Measurements from ENCODE around the gene ASAP2. TPM values are rescaled to one million over a fixed set of nuclear protein-coding genes. Genes with fewer than 3 reads are reported as not detected.

The ASAP2 gene
- total RNA-seq, 2 experiments from 2014 or later = 0.14 to 0.15 TPM

GRCh38 chr2:9217838-9218770 is 11.5 kb downstream of the ASAP2 start:
- Mint-ChIP-seq H3K27ac (no peak overlapping the region), H3K36me3 (ENCODE audit: low read depth) (no peaks in the 10 kb centered on the region), H3K27me3 (ENCODE audit: low read depth) (peaks cover 14% of the 10 kb centered on the region), H3K9me3 (no peaks in the 10 kb centered on the region), H3K4me1 (ENCODE audit: low read depth) (peaks cover 5% of the 10 kb centered on the region), H3K4me3 (no peak overlapping the region)
- DNase-seq = no peak
- intact Hi-C loops (cut with micrococcal nuclease) = no loop called here
- CTCF ChIA-PET = interaction anchor here (1.1 kb wide), 1 partner anchor 13 kb away, joined by 3 read pairs; no protein-coding TSS in a partner anchor

- intact Hi-C loops (cut with micrococcal nuclease) = no loop called here
- peaks cover 5% of the 10 kb centered on the region for H3K4me1 Mint-ChIP-seq (ENCODE audit: low read depth)
- no peak overlapping the region for H3K4me3 Mint-ChIP-seq
- CTCF ChIA-PET = interaction anchor here (1.1 kb wide), 1 partner anchor 14 kb away, joined by 3 read pairs; no protein-coding TSS in a partner anchor
- peaks cover 10% of the 10 kb centered on the region for H3K27me3 Mint-ChIP-seq (ENCODE audit: low read depth)
- H3K9me3 Mint-ChIP-seq = no peaks in the 10 kb centered on the region
- no peak for DNase-seq
- H3K27ac Mint-ChIP-seq = no peak overlapping the region
- no peaks in the 10 kb centered on the region for H3K36me3 Mint-ChIP-seq (ENCODE audit: low read depth)
Measured at GRCh38 chr2:9219027-9219445, 12.4 kb downstream of the ASAP2 start.

- Mint-ChIP-seq H3K4me1 (ENCODE audit: low read depth) (peaks cover 5% of the 10 kb centered on the region), H3K27me3 (ENCODE audit: low read depth) (peaks cover 10% of the 10 kb centered on the region), H3K36me3 (ENCODE audit: low read depth) (no peaks in the 10 kb centered on the region), H3K9me3 (no peaks in the 10 kb centered on the region), H3K27ac (no peak overlapping the region), H3K4me3 (no peak overlapping the region)
- intact Hi-C loops (cut with micrococcal nuclease) = no loop called here
- CTCF ChIA-PET = no interaction called here
- DNase-seq = no peak
Measured at GRCh38 chr2:9220201-9220600, 13.6 kb downstream of the ASAP2 start.

GRCh38 chr2:9221223-9221622 is 14.6 kb downstream of the ASAP2 start:
- DNase-seq = no peak
- Mint-ChIP-seq H3K4me3 (no peak overlapping the region), H3K27me3 (ENCODE audit: low read depth) (peaks cover 7% of the 10 kb centered on the region), H3K36me3 (ENCODE audit: low read depth) (no peaks in the 10 kb centered on the region), H3K9me3 (no peaks in the 10 kb centered on the region), H3K4me1 (ENCODE audit: low read depth) (no peaks in the 10 kb centered on the region), H3K27ac (no peak overlapping the region)
- intact Hi-C loops (cut with micrococcal nuclease) = no loop called here
- CTCF ChIA-PET = no interaction called here

- H3K36me3 Mint-ChIP-seq (ENCODE audit: low read depth) = no peaks in the 10 kb centered on the region
- intact Hi-C loops (cut with micrococcal nuclease) = no loop called here
- peaks cover 7% of the 10 kb centered on the region for H3K27me3 Mint-ChIP-seq (ENCODE audit: low read depth)
- CTCF ChIA-PET = interaction anchor here (1.1 kb wide), 1 partner anchor 18 kb away, joined by 3 read pairs; no protein-coding TSS in a partner anchor
- H3K4me1 Mint-ChIP-seq (ENCODE audit: low read depth) = no peaks in the 10 kb centered on the region
- H3K4me3 Mint-ChIP-seq = no peak overlapping the region
- DNase-seq = no peak
- H3K27ac Mint-ChIP-seq = no peak overlapping the region
- H3K9me3 Mint-ChIP-seq = no peaks in the 10 kb centered on the region
Measured at GRCh38 chr2:9222239-9222892, 15.8 kb downstream of the ASAP2 start.

- H3K36me3 Mint-ChIP-seq (ENCODE audit: low read depth) = no peaks in the 10 kb centered on the region
- H3K27ac Mint-ChIP-seq = no peak overlapping the region
- intact Hi-C loops (cut with micrococcal nuclease) = no loop called here
- H3K27me3 Mint-ChIP-seq (ENCODE audit: low read depth) = peaks cover 6% of the 10 kb centered on the region
- no peak for DNase-seq
- H3K9me3 Mint-ChIP-seq = no peaks in the 10 kb centered on the region
- CTCF ChIA-PET = interaction anchor here (1.1 kb wide), 1 partner anchor 18 kb away, joined by 3 read pairs; no protein-coding TSS in a partner anchor
- no peaks in the 10 kb centered on the region for H3K4me1 Mint-ChIP-seq (ENCODE audit: low read depth)
- no peak overlapping the region for H3K4me3 Mint-ChIP-seq
Measured at GRCh38 chr2:9222893-9223287, 16.3 kb downstream of the ASAP2 start.

- Mint-ChIP-seq H3K36me3 (ENCODE audit: low read depth) (no peaks in the 10 kb centered on the region), H3K9me3 (no peaks in the 10 kb centered on the region), H3K27ac (no peak overlapping the region), H3K4me1 (ENCODE audit: low read depth) (no peaks in the 10 kb centered on the region), H3K27me3 (ENCODE audit: low read depth) (peaks cover 10% of the 10 kb centered on the region), H3K4me3 (no peak overlapping the region)
- intact Hi-C loops (cut with micrococcal nuclease) = no loop called here
- CTCF ChIA-PET = interaction anchor here (1.1 kb wide), 1 partner anchor 20 kb away, joined by 3 read pairs; no protein-coding TSS in a partner anchor
- no peak for DNase-seq
Measured at GRCh38 chr2:9225806-9226205, 19.2 kb downstream of the ASAP2 start.

- H3K9me3 Mint-ChIP-seq = no peaks in the 10 kb centered on the region
- CTCF ChIA-PET = no interaction called here
- H3K4me3 Mint-ChIP-seq = no peak overlapping the region
- intact Hi-C loops (cut with micrococcal nuclease) = no loop called here
- DNase-seq = no peak
- H3K27ac Mint-ChIP-seq = no peak overlapping the region
- H3K36me3 Mint-ChIP-seq (ENCODE audit: low read depth) = no peaks in the 10 kb centered on the region
- H3K4me1 Mint-ChIP-seq (ENCODE audit: low read depth) = no peaks in the 10 kb centered on the region
- peaks cover 15% of the 10 kb centered on the region for H3K27me3 Mint-ChIP-seq (ENCODE audit: low read depth)
Measured at GRCh38 chr2:9226458-9227380, 20.1 kb downstream of the ASAP2 start.

GRCh38 chr2:9228088-9228751 is 21.6 kb downstream of the ASAP2 start:
- Mint-ChIP-seq H3K4me1 (ENCODE audit: low read depth) (no peaks in the 10 kb centered on the region), H3K9me3 (no peaks in the 10 kb centered on the region), H3K36me3 (ENCODE audit: low read depth) (no peaks in the 10 kb centered on the region), H3K4me3 (no peak overlapping the region), H3K27ac (no peak overlapping the region), H3K27me3 (ENCODE audit: low read depth) (peaks cover 15% of the 10 kb centered on the region)
- CTCF ChIA-PET = no interaction called here
- no peak for DNase-seq
- intact Hi-C loops (cut with micrococcal nuclease) = no loop called here

GRCh38 chr2:9228781-9229469 is 22.3 kb downstream of the ASAP2 start:
- intact Hi-C loops (cut with micrococcal nuclease) = no loop called here
- CTCF ChIA-PET = no interaction called here
- Mint-ChIP-seq H3K27ac (no peak overlapping the region), H3K36me3 (ENCODE audit: low read depth) (no peaks in the 10 kb centered on the region), H3K27me3 (ENCODE audit: low read depth) (peaks cover 15% of the 10 kb centered on the region), H3K4me3 (no peak overlapping the region), H3K9me3 (no peaks in the 10 kb centered on the region), H3K4me1 (ENCODE audit: low read depth) (no peaks in the 10 kb centered on the region)
- DNase-seq = no peak

GRCh38 chr2:9229470-9229820 is 22.8 kb downstream of the ASAP2 start:
- CTCF ChIA-PET = no interaction called here
- intact Hi-C loops (cut with micrococcal nuclease) = no loop called here
- no peak overlapping the region for H3K27ac Mint-ChIP-seq

More at GRCh38 chr2:9229470-9229820, 22.8 kb downstream of the ASAP2 start:
- Mint-ChIP-seq H3K9me3 (no peaks in the 10 kb centered on the region), H3K4me1 (ENCODE audit: low read depth) (no peaks in the 10 kb centered on the region), H3K27me3 (ENCODE audit: low read depth) (peaks cover 15% of the 10 kb centered on the region), H3K4me3 (no peak overlapping the region), H3K36me3 (ENCODE audit: low read depth) (no peaks in the 10 kb centered on the region)
- no peak for DNase-seq
